IPS-15b (cell line): ENCODE data around the gene KDM1B.
"Not testable (repeated sequence)": the region's sequence is repeated elsewhere in the genome, so short reads cannot be mapped to it uniquely, and the experiment has no call there.

Experiments used
- H3K27me3 ChIP-seq: one replicate; pipeline ENCODE4 v1.6.1; 2013; ENCODE audit warnings: low read length; ENCODE audit not compliant: control insufficient read depth, insufficient read depth
- H3K36me3 ChIP-seq: one replicate; pipeline ENCODE4 v1.6.1; 2013; ENCODE audit warnings: low read length; ENCODE audit not compliant: control insufficient read depth, insufficient read depth
- H3K4me1 ChIP-seq: one replicate; pipeline ENCODE4 v1.6.1; 2013; ENCODE audit warnings: mild to moderate bottlenecking, low read length; ENCODE audit not compliant: control insufficient read depth, insufficient read depth
- H3K4me3 ChIP-seq: one replicate; pipeline ENCODE4 v1.5.1; 2013; ENCODE audit warnings: low read depth, low read length
- H3K9ac ChIP-seq: one replicate; pipeline ENCODE4 v1.6.1; 2013; ENCODE audit warnings: low read depth, mild to moderate bottlenecking, low read length
- H3K9me3 ChIP-seq: one replicate; pipeline ENCODE4 v1.6.1; 2013; ENCODE audit warnings: mild to moderate bottlenecking, low read length; ENCODE audit not compliant: control insufficient read depth, insufficient read depth

The KDM1B gene

GRCh38 chr6:18135171-18135570 is 20.1 kb upstream of the KDM1B start:
- Histone ChIP-seq H3K27me3 (no peaks in the 10 kb centered on the region), H3K9me3 (no peaks in the 10 kb centered on the region), H3K9ac (no peak overlapping the region), H3K4me1 (no peaks in the 10 kb centered on the region), H3K36me3 (peaks cover 8% of the 10 kb centered on the region), H3K4me3 (no peak overlapping the region)

- peaks cover 11% of the 10 kb centered on the region for H3K36me3 ChIP-seq
- H3K4me3 ChIP-seq, result no peak overlapping the region
- H3K9me3 ChIP-seq, result no peaks in the 10 kb centered on the region
- H3K9ac ChIP-seq, result no peak overlapping the region
- no peaks in the 10 kb centered on the region for H3K4me1 ChIP-seq
- H3K27me3 ChIP-seq, result no peaks in the 10 kb centered on the region
Observed at GRCh38 chr6:18136260-18136659, 19.0 kb upstream of the KDM1B start.

GRCh38 chr6:18138906-18139305 is 16.3 kb upstream of the KDM1B start:
- no peaks in the 10 kb centered on the region for H3K27me3 ChIP-seq
- H3K9ac ChIP-seq, result no peak overlapping the region
- no peaks in the 10 kb centered on the region for H3K9me3 ChIP-seq
- H3K36me3 ChIP-seq, result peaks cover 11% of the 10 kb centered on the region
- peaks cover 4% of the 10 kb centered on the region for H3K4me1 ChIP-seq
- no peak overlapping the region for H3K4me3 ChIP-seq

GRCh38 chr6:18139935-18140621 is 15.1 kb upstream of the KDM1B start:
- H3K36me3 ChIP-seq, result peaks cover 11% of the 10 kb centered on the region
- H3K4me1 ChIP-seq, result peaks cover 4% of the 10 kb centered on the region
- H3K9ac ChIP-seq, result no peak overlapping the region
- no peaks in the 10 kb centered on the region for H3K27me3 ChIP-seq
- no peak overlapping the region for H3K4me3 ChIP-seq
- no peaks in the 10 kb centered on the region for H3K9me3 ChIP-seq

GRCh38 chr6:18141805-18142590 is 13.2 kb upstream of the KDM1B start:
- Histone ChIP-seq H3K4me3 (no peak overlapping the region), H3K4me1 (peaks cover 4% of the 10 kb centered on the region), H3K36me3 (peaks cover 11% of the 10 kb centered on the region), H3K9ac (no peak overlapping the region), H3K27me3 (no peaks in the 10 kb centered on the region), H3K9me3 (no peaks in the 10 kb centered on the region)

GRCh38 chr6:18142591-18142861 is 12.7 kb upstream of the KDM1B start:
- Histone ChIP-seq H3K36me3 (peaks cover 11% of the 10 kb centered on the region), H3K9me3 (no peaks in the 10 kb centered on the region), H3K9ac (no peak overlapping the region), H3K4me3 (no peak overlapping the region), H3K4me1 (peaks cover 4% of the 10 kb centered on the region), H3K27me3 (no peaks in the 10 kb centered on the region)

GRCh38 chr6:18147160-18147559 is 8.1 kb upstream of the KDM1B start:
- no peak overlapping the region for H3K4me3 ChIP-seq
- peaks cover 4% of the 10 kb centered on the region for H3K4me1 ChIP-seq

GRCh38 chr6:18147616-18148015 is 7.6 kb upstream of the KDM1B start:
- H3K9ac ChIP-seq, result no peak overlapping the region
- H3K4me3 ChIP-seq, result no peak overlapping the region
- H3K27me3 ChIP-seq, result no peaks in the 10 kb centered on the region
- no peaks in the 10 kb centered on the region for H3K36me3 ChIP-seq
- no peaks in the 10 kb centered on the region for H3K9me3 ChIP-seq
- H3K4me1 ChIP-seq, result no peaks in the 10 kb centered on the region

More at GRCh38 chr6:18147160-18147559, 8.1 kb upstream of the KDM1B start:
- no peaks in the 10 kb centered on the region for H3K27me3 ChIP-seq
- H3K9me3 ChIP-seq, result no peaks in the 10 kb centered on the region
- H3K36me3 ChIP-seq, result no peaks in the 10 kb centered on the region
- no peak overlapping the region for H3K9ac ChIP-seq

- Histone ChIP-seq H3K9me3 (no peaks in the 10 kb centered on the region), H3K9ac (no peak overlapping the region), H3K4me3 (no peak overlapping the region), H3K36me3 (no peaks in the 10 kb centered on the region), H3K4me1 (peaks cover 5% of the 10 kb centered on the region), H3K27me3 (no peaks in the 10 kb centered on the region)
Observed at GRCh38 chr6:18148304-18149025, 6.8 kb upstream of the KDM1B start.

GRCh38 chr6:18151391-18151790 is 3.8 kb upstream of the KDM1B start:
- not testable (repeated sequence) for H3K36me3 ChIP-seq
- H3K4me1 ChIP-seq, result peaks cover 14% of the 10 kb centered on the region

GRCh38 chr6:18151801-18152200 is 3.4 kb upstream of the KDM1B start:
- Histone ChIP-seq H3K9ac (no peak overlapping the region), H3K27me3 (no peaks in the 10 kb centered on the region), H3K4me1 (peaks cover 14% of the 10 kb centered on the region), H3K36me3 (no peaks in the 10 kb centered on the region), H3K4me3 (no peak overlapping the region), H3K9me3 (no peaks in the 10 kb centered on the region)

More at GRCh38 chr6:18151391-18151790, 3.8 kb upstream of the KDM1B start:
- not testable (repeated sequence) for H3K9me3 ChIP-seq, H3K27me3 ChIP-seq, H3K9ac ChIP-seq, H3K4me3 ChIP-seq

GRCh38 chr6:18153311-18153703 is 1.9 kb upstream of the KDM1B start:
- Histone ChIP-seq H3K9me3 (no peaks in the 10 kb centered on the region), H3K9ac (no peak overlapping the region), H3K4me3 (no peak overlapping the region), H3K27me3 (no peaks in the 10 kb centered on the region), H3K36me3 (no peaks in the 10 kb centered on the region), H3K4me1 (peaks cover 14% of the 10 kb centered on the region)
